Measurements from ENCODE around the gene EDEM3. TPM values are rescaled to one million over a fixed set of nuclear protein-coding genes. Genes with fewer than 3 reads are reported as not detected.

The EDEM3 gene
- total RNA-seq, 1 experiment from 2014 or later: 58.3 TPM

DNA sequence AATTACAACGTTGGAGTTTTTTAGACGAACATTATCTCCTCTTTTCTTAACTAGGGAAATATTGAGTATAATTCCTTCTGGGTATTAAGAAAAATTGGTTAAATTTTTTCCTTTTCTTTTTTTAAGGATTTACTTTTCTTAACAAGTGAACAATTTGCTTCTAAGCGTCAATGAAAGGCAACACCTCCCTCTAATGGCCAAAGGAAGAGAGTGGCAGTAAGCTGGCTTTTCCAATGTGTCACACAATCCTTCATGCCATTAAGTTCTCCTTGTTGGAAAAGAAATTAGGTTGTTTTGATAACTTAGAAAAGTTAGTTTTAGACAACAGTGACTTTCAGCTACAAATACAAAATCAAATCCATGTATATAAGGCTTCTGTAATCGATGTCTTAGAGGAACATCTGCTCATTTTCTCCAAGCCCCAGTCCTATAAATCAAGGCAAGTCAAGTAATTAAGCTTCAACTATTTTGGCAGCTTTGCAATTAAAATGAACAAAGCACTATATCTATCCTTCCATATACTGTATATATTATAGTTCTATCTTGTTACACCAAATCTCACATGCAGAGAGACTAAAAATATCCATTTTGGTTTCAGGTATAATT is 62.8 kb downstream of the EDEM3 start:
- no peak overlapping the region for H3K27ac Mint-ChIP-seq (ENCODE audit: low read depth, unreplicated experiment)
- H3K4me3 Mint-ChIP-seq (ENCODE audit: unreplicated experiment): no peak overlapping the region
- H3K9me3 Mint-ChIP-seq (ENCODE audit: unreplicated experiment): no peaks in the 10 kb centered on the region
- BruUV-seq (replicated peaks): no TSS peak
- TF ChIP-seq, protein P1, sequence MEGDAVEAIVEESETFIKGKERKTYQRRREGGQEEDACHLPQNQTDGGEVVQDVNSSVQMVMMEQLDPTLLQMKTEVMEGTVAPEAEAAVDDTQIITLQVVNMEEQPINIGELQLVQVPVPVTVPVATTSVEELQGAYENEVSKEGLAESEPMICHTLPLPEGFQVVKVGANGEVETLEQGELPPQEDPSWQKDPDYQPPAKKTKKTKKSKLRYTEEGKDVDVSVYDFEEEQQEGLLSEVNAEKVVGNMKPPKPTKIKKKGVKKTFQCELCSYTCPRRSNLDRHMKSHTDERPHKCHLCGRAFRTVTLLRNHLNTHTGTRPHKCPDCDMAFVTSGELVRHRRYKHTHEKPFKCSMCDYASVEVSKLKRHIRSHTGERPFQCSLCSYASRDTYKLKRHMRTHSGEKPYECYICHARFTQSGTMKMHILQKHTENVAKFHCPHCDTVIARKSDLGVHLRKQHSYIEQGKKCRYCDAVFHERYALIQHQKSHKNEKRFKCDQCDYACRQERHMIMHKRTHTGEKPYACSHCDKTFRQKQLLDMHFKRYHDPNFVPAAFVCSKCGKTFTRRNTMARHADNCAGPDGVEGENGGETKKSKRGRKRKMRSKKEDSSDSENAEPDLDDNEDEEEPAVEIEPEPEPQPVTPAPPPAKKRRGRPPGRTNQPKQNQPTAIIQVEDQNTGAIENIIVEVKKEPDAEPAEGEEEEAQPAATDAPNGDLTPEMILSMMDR (IDR thresholded peaks at IDR 0.05; ENCODE audit: unreplicated experiment): peak; percentile 80
- DNase-seq (ENCODE audit: unreplicated experiment): peak; percentile 72
- no peaks in the 10 kb centered on the region for H3K27me3 Mint-ChIP-seq (ENCODE audit: insufficient read depth, unreplicated experiment)
- peaks cover 38% of the 10 kb centered on the region for H3K36me3 Mint-ChIP-seq (ENCODE audit: insufficient read depth, unreplicated experiment)
- ChIA-PET POLR2A (interaction anchor here (0.6 to 2.1 kb wide), 20 partner anchors 8 to 771 kb away, joined by 3 to 11 read pairs (median 4); partner anchors contain the start of genes C1orf21 and TSEN15), CTCF (interaction anchor here (0.5 to 3.8 kb wide), 87 partner anchors 9 to 1052 kb away, joined by 3 to 36 read pairs (median 4); partner anchors contain the start of genes C1orf21 and TSEN15)
- intact Hi-C loops (cut with micrococcal nuclease): loop anchor here (1.0 to 5.0 kb wide), 2 partner anchors 135 to 617 kb away; no protein-coding TSS in a partner anchor
- no peaks in the 10 kb centered on the region for H3K4me1 Mint-ChIP-seq (ENCODE audit: insufficient read depth, unreplicated experiment)

DNA sequence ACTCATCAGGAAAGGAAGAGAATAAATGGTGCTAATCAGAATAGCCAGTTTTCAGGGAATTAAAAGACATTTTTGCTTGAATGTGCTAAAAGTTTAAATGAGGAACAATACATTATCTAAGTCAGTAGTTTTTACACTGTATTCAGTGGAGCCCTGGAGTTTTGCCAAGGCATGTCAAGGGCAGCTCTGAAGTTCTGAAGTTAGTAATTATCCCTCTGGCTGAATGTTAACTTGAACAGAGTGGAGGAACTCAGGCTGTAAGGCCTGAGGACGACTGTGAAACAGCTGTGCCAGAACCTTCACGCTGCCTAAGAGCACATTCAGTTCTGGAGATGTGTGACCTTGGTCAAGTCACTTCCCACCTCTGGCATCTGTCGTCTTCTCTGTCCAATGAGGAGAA is 68.1 kb downstream of the EDEM3 start:
- DNase-seq (ENCODE audit: unreplicated experiment): no peak
- H3K9me3 Mint-ChIP-seq (ENCODE audit: unreplicated experiment): peaks cover 2% of the 10 kb centered on the region
- POLR2A ChIA-PET: interaction anchor here (0.5 to 1.8 kb wide), 4 partner anchors 17 to 299 kb away, joined by 3 to 7 read pairs (median 5); partner anchors contain the start of gene C1orf21
- H3K27me3 Mint-ChIP-seq (ENCODE audit: insufficient read depth, unreplicated experiment): no peaks in the 10 kb centered on the region
- H3K36me3 Mint-ChIP-seq (ENCODE audit: insufficient read depth, unreplicated experiment): peaks cover 5% of the 10 kb centered on the region
- CTCF ChIA-PET: interaction anchor here (1.0 to 2.8 kb wide), 5 partner anchors 22 to 580 kb away, joined by 3 to 9 read pairs (median 5); no protein-coding TSS in a partner anchor
- no TSS peak for BruUV-seq (replicated peaks)
- H3K27ac Mint-ChIP-seq (ENCODE audit: low read depth, unreplicated experiment): no peak overlapping the region
- TF ChIP-seq, protein P1 (IDR thresholded peaks at IDR 0.05; ENCODE audit: unreplicated experiment): no peak
- H3K4me1 Mint-ChIP-seq (ENCODE audit: insufficient read depth, unreplicated experiment): peaks cover 8% of the 10 kb centered on the region
- intact Hi-C loops (cut with micrococcal nuclease): no loop called here
- no peak overlapping the region for H3K4me3 Mint-ChIP-seq (ENCODE audit: unreplicated experiment)

DNA sequence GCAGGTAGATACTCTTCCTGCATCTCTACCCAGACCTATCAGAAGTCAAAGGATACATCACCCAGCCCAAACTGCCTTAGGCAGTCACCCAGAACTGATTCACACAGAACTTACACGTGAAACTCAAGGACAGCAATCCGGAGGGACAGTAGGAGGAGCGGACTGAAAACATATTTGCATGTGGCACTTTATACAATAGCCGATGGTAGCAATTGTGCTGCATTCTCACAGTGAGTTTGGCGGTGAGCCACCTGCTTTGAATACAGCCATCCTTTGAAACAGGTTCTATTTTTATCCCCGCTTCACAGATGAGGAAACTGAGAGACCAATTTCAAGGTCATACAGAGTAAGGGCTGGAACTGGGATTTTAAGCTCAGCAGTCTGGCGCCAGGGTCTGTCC is 69.5 kb downstream of the EDEM3 start:
- intact Hi-C loops (cut with micrococcal nuclease): no loop called here
- BruUV-seq (replicated peaks): no TSS peak
- no peak overlapping the region for H3K27ac Mint-ChIP-seq (ENCODE audit: low read depth, unreplicated experiment)
- POLR2A ChIA-PET: interaction anchor here (0.6 to 0.7 kb wide), 2 partner anchors 12 to 21 kb away, joined by 3 to 4 read pairs; no protein-coding TSS in a partner anchor
- H3K36me3 Mint-ChIP-seq (ENCODE audit: insufficient read depth, unreplicated experiment): peaks cover 5% of the 10 kb centered on the region
- peaks cover 11% of the 10 kb centered on the region for H3K9me3 Mint-ChIP-seq (ENCODE audit: unreplicated experiment)
- H3K27me3 Mint-ChIP-seq (ENCODE audit: insufficient read depth, unreplicated experiment): no peaks in the 10 kb centered on the region
- H3K4me1 Mint-ChIP-seq (ENCODE audit: insufficient read depth, unreplicated experiment): peaks cover 8% of the 10 kb centered on the region
- CTCF ChIA-PET: interaction anchor here (0.6 to 1.8 kb wide), 4 partner anchors 8 to 442 kb away, joined by 3 to 8 read pairs (median 4); no protein-coding TSS in a partner anchor
- no peak for DNase-seq (ENCODE audit: unreplicated experiment)
- TF ChIP-seq, protein P1 (IDR thresholded peaks at IDR 0.05; ENCODE audit: unreplicated experiment): no peak
- H3K4me3 Mint-ChIP-seq (ENCODE audit: unreplicated experiment): no peak overlapping the region

GRCh38 chr1:184684285-184685074 is 70.2 kb downstream of the EDEM3 start:
- ChIA-PET CTCF (interaction anchor here (0.6 to 0.9 kb wide), 5 partner anchors 8 to 456 kb away, joined by 3 to 5 read pairs (median 3); no protein-coding TSS in a partner anchor), POLR2A (interaction anchor here (0.6 to 0.7 kb wide), 3 partner anchors 12 to 730 kb away, joined by 3 to 4 read pairs (median 3); no protein-coding TSS in a partner anchor)
- Mint-ChIP-seq H3K27me3 (ENCODE audit: insufficient read depth, unreplicated experiment) (no peaks in the 10 kb centered on the region), H3K4me1 (ENCODE audit: insufficient read depth, unreplicated experiment) (peaks cover 8% of the 10 kb centered on the region), H3K9me3 (ENCODE audit: unreplicated experiment) (peaks cover 11% of the 10 kb centered on the region), H3K27ac (ENCODE audit: low read depth, unreplicated experiment) (no peak overlapping the region), H3K36me3 (ENCODE audit: insufficient read depth, unreplicated experiment) (peaks cover 5% of the 10 kb centered on the region), H3K4me3 (ENCODE audit: unreplicated experiment) (no peak overlapping the region)
- no peak for DNase-seq (ENCODE audit: unreplicated experiment)
- BruUV-seq (replicated peaks): no TSS peak
- intact Hi-C loops (cut with micrococcal nuclease): no loop called here
- TF ChIP-seq, protein P1 (IDR thresholded peaks at IDR 0.05; ENCODE audit: unreplicated experiment): no peak

All from MCF 10A (cell line).